Osteoblast (primary cell): ENCODE results near the gene SH3BP2. TPM values are rescaled to one million over a fixed set of nuclear protein-coding genes. Genes with fewer than 3 reads are reported as not detected.

Experiments
- DNase-seq: peaks from one replicate; pipeline ENCODE4 v3.0.0; 2011; ENCODE audit warnings: low spot score, mixed read lengths; ENCODE audit not compliant: insufficient read length; ENCODE audit errors: missing footprints
- H2AFZ ChIP-seq: 2 replicates; pipeline ENCODE4 v1.6.0; 2011; ENCODE audit warnings: mild to moderate bottlenecking, low read length
- H3K27ac ChIP-seq: 2 replicates; pipeline ENCODE4 v1.5.1; 2011; ENCODE audit warnings: mild to moderate bottlenecking, low read depth, low read length, moderate library complexity
- H3K27me3 ChIP-seq: 2 replicates; pipeline ENCODE4 v1.6.0; 2012; ENCODE audit warnings: mild to moderate bottlenecking, control low read depth, inconsistent platforms, low read length, moderate library complexity; ENCODE audit not compliant: insufficient read depth
- H3K36me3 ChIP-seq: 2 replicates; pipeline ENCODE4 v1.5.1; 2011; ENCODE audit warnings: mild to moderate bottlenecking, low read length, control low read depth, moderate library complexity; ENCODE audit not compliant: insufficient read depth
- H3K4me1 ChIP-seq: 2 replicates; pipeline ENCODE4 v1.5.1; 2011; ENCODE audit warnings: mild to moderate bottlenecking, low read length, control low read depth, moderate library complexity; ENCODE audit not compliant: insufficient read depth
- H3K4me2 ChIP-seq: 2 replicates; pipeline ENCODE4 v1.6.0; 2011; ENCODE audit warnings: mild to moderate bottlenecking, low read length; ENCODE audit not compliant: insufficient read depth
- H3K4me3 ChIP-seq: fragments of 200-600 bp; sonication (generic); 3 replicates; pipeline ENCODE4 v1.5.1; 2012; ENCODE audit warnings: mild to moderate bottlenecking, low read length, inconsistent platforms; ENCODE audit not compliant: insufficient read depth
- H3K79me2 ChIP-seq: 2 replicates; pipeline ENCODE4 v1.6.0; 2012; ENCODE audit warnings: mild to moderate bottlenecking, low read length, control low read depth, inconsistent platforms; ENCODE audit not compliant: insufficient read depth
- H3K9me3 ChIP-seq: 2 replicates; pipeline ENCODE4 v1.5.1; 2011; ENCODE audit warnings: low read depth, low read length, control low read depth
- H4K20me1 ChIP-seq: 2 replicates; pipeline ENCODE4 v1.6.0; 2012; ENCODE audit warnings: mild to moderate bottlenecking, low read length, control low read depth; ENCODE audit not compliant: insufficient read depth
- CTCF ChIP-seq: IDR thresholded peaks from 2 replicates; pipeline ENCODE4 v1.5.1; 2011; ENCODE audit warnings: mild to moderate bottlenecking, low read depth, low read length, moderate library complexity; ENCODE audit errors: extremely low read depth
- total RNA-seq: library from RNA; depleted of rRNA; stranded (reverse); fragments of >200 nt; gene quantifications from 2 replicates; pipeline ENCODE4 v1.2.3, GENCODE V29; 2012

SH3BP2 gene
- 26.4 and 28.0 TPM in 2 replicates for total RNA-seq

GRCh38 chr4:2792711-2793585, at the start of gene SH3BP2:
TSS of gene SH3BP2 (plus strand) at chr4:2793085. CDS start at chr4:2820618, 27,533 bp downstream.
- H3K4me2 ChIP-seq: peak within 1 kb of the TSS; percentile 78
- no peak for TF ChIP-seq CTCF
- H3K9me3 ChIP-seq: no peaks in the 10 kb centered on the region
- peak within 1 kb of the TSS; percentile 82 for H3K27ac ChIP-seq
- peaks cover 33% of the 10 kb centered on the region for H3K4me1 ChIP-seq
- H3K36me3 ChIP-seq: peaks cover 5% of the 10 kb centered on the region
- H4K20me1 ChIP-seq: no peaks in the 10 kb centered on the region
- DNase-seq: peak; percentile 97
- peak within 1 kb of the TSS; percentile 75 for H3K4me3 ChIP-seq
- H2AFZ ChIP-seq: peak within 1 kb of the TSS; percentile 67
- no peaks in the 10 kb centered on the region for H3K27me3 ChIP-seq
- H3K79me2 ChIP-seq: peaks cover 41% of the 10 kb centered on the region

- DNase-seq: peak; percentile 50
- Histone ChIP-seq H3K4me1 (peaks cover 20% of the 10 kb centered on the region), H3K27me3 (no peaks in the 10 kb centered on the region), H3K27ac (no peak overlapping the region), H3K9me3 (no peaks in the 10 kb centered on the region), H3K79me2 (peaks cover 4% of the 10 kb centered on the region), H3K4me3 (no peak overlapping the region), H2AFZ (no peak overlapping the region), H4K20me1 (peaks cover 16% of the 10 kb centered on the region), H3K36me3 (peaks cover 46% of the 10 kb centered on the region), H3K4me2 (no peak overlapping the region)
- no peak for TF ChIP-seq CTCF
These were observed 49.1 kb upstream of the SH3BP2 start for GRCh38 chr4:2743518-2744445.

GRCh38 chr4:2744576-2745270, 48.2 kb upstream of the SH3BP2 start:
- Histone ChIP-seq H2AFZ (no peak overlapping the region), H3K27me3 (no peaks in the 10 kb centered on the region), H4K20me1 (peaks cover 16% of the 10 kb centered on the region), H3K36me3 (peaks cover 46% of the 10 kb centered on the region), H3K27ac (no peak overlapping the region), H3K4me3 (no peak overlapping the region), H3K4me1 (peaks cover 20% of the 10 kb centered on the region), H3K4me2 (no peak overlapping the region), H3K79me2 (peaks cover 13% of the 10 kb centered on the region), H3K9me3 (no peaks in the 10 kb centered on the region)
- peak; percentile 71 for DNase-seq
- TF ChIP-seq CTCF: no peak
